ENCODE measurements around the gene CFAP20DC. TPM values are rescaled to one million over a fixed set of nuclear protein-coding genes. Genes with fewer than 3 reads are reported as not detected.
"Not testable (repeated sequence)": the region's sequence is repeated elsewhere in the genome, so short reads cannot be mapped to it uniquely, and the experiment has no call there.

CFAP20DC gene
- total RNA-seq, 1 experiment from 2014 or later: 12.0 TPM

GRCh38 chr3:59023612-59024011, 26.2 kb downstream of the CFAP20DC start:
- DNase-seq (ENCODE audit: low read depth): no peak

GRCh38 chr3:59017617-59017984, 32.2 kb downstream of the CFAP20DC start:
- DNase-seq (ENCODE audit: low read depth): no peak

GRCh38 chr3:59016930-59017616, 32.8 kb downstream of the CFAP20DC start:
- DNase-seq (ENCODE audit: low read depth): no peak

GRCh38 chr3:59013611-59014010, 36.2 kb downstream of the CFAP20DC start:
- no peak for DNase-seq (ENCODE audit: low read depth)

- peak; percentile 48 for DNase-seq (ENCODE audit: low read depth)
Measured at GRCh38 chr3:59006634-59007517, 42.9 kb downstream of the CFAP20DC start.

- DNase-seq (ENCODE audit: low read depth): peak; percentile 17
Measured at GRCh38 chr3:59001675-59002074, 48.1 kb downstream of the CFAP20DC start.

GRCh38 chr3:58999774-59000160, 50.1 kb downstream of the CFAP20DC start:
- peak; percentile 77 for DNase-seq (ENCODE audit: low read depth)

- no peak for DNase-seq (ENCODE audit: low read depth)
Measured at GRCh38 chr3:58999134-58999773, 50.6 kb downstream of the CFAP20DC start.

- peak; percentile 96 for DNase-seq (ENCODE audit: low read depth)
Measured at GRCh38 chr3:58998476-58999117, 51.2 kb downstream of the CFAP20DC start.

- no peak for DNase-seq (ENCODE audit: low read depth)
Measured at GRCh38 chr3:58996730-58997129, 53.1 kb downstream of the CFAP20DC start.

- DNase-seq (ENCODE audit: low read depth): peak; percentile 72
Measured at GRCh38 chr3:58994746-58995330, 55.0 kb downstream of the CFAP20DC start.

- no peak for DNase-seq (ENCODE audit: low read depth)
Measured at GRCh38 chr3:58993547-58993946, 56.3 kb downstream of the CFAP20DC start.

- no peak for DNase-seq (ENCODE audit: low read depth)
Measured at GRCh38 chr3:58991623-58992022, 58.2 kb downstream of the CFAP20DC start.

GRCh38 chr3:58991026-58991425, 58.8 kb downstream of the CFAP20DC start:
- DNase-seq (ENCODE audit: low read depth): no peak

GRCh38 chr3:58989955-58990354, 59.9 kb downstream of the CFAP20DC start:
- DNase-seq (ENCODE audit: low read depth): no peak

- DNase-seq (ENCODE audit: low read depth): peak; percentile 37
Measured at GRCh38 chr3:58989163-58989562, 60.7 kb downstream of the CFAP20DC start.

- no peak for DNase-seq (ENCODE audit: low read depth)
Measured at GRCh38 chr3:58988041-58988440, 61.8 kb downstream of the CFAP20DC start.

GRCh38 chr3:58986654-58987053, 63.2 kb downstream of the CFAP20DC start:
- no peak for DNase-seq (ENCODE audit: low read depth)

GRCh38 chr3:58979840-58980239, 70.0 kb downstream of the CFAP20DC start:
- DNase-seq (ENCODE audit: low read depth): no peak

- peak; percentile 30 for DNase-seq (ENCODE audit: low read depth)
Measured at GRCh38 chr3:58973796-58974195, 76.0 kb downstream of the CFAP20DC start.

GRCh38 chr3:58967866-58968265, 82.0 kb downstream of the CFAP20DC start:
- DNase-seq (ENCODE audit: low read depth): not testable (repeated sequence)

GRCh38 chr3:58965865-58966264, 84.0 kb downstream of the CFAP20DC start:
- no peak for DNase-seq (ENCODE audit: low read depth)
